Measurements from ENCODE around the gene NACC2. TPM values are rescaled to one million over a fixed set of nuclear protein-coding genes. Genes with fewer than 3 reads are reported as not detected.

Gene NACC2
- total and polyA plus RNA-seq, 2 donors (not counting 3 experiments of a cell fraction or from before 2014, with no cell fraction given), result 15.8 to 27.1 TPM

DNA sequence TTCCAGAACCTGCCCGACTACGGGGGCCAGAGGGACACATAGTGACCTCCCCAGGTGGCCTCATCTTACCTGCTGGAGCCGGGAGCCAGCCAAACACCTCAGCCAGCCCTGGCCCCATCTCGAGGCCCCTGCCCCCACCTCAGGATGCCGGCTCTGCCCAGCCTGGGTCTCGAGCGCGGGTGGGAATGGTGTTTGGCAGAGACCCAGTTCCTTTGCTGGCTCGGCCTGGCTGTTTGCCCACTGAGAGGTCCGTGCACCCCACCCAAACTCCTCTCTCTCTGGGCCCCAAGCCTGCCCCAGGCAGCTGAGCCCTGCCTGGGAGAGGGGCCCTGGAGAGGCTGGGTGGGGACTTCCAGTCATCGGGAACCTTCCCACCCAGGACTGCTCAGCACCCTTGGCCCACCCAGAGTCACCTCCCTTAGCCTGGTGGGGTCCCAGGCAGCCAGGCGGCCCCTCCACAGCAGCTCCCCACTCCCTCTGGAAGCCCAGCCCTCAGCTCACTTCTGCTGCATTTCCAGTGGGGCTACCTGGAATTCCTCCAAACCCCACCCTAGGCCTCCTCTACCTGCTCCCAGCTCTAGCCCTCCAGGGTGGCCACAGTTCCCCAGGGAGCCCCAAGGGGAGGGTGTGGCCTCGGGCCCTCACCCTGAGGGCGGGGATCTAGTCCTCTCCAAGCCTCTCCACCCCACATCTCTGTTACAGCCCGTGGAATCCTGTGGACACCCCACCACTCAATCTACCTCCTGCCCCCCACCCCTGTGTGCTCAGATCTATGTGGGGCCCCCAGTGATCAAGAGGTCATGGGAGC lies 91.5 kb downstream of the NACC2 start:
- no peaks in the 10 kb centered on the region for H3K36me3 ChIP-seq (ENCODE audit: control insufficient read depth in 2 of 2, extremely low read depth in 1 of 2, insufficient read depth in 2 of 2, low read length in 2 of 2)
- no peaks in the 10 kb centered on the region for H3K9me1 ChIP-seq (replicated peaks; ENCODE audit: control insufficient read depth, extremely low read depth, insufficient read depth, low read length)
- CTCF ChIA-PET, result interaction anchor here (1.4 to 1.7 kb wide), 2 partner anchors 11 to 119 kb away, joined by 4 to 6 read pairs; no protein-coding TSS in a partner anchor
- DNase-seq (ENCODE audit: low read depth, low spot score) (no peak), FAIRE-seq (no peak)
- no TSS peak for BruUV-seq (replicated peaks)
- no peak overlapping the region for H3K4me2 ChIP-seq (ENCODE audit: insufficient read depth, low read length)
- H3K27me3 ChIP-seq (ENCODE audit: control insufficient read depth in 2 of 2, insufficient read depth in 2 of 2, low read length in 2 of 2), result no peaks in the 10 kb centered on the region
- no peak overlapping the region for H3K4me3 ChIP-seq (replicated peaks in 1 of 3; ENCODE audit: insufficient read depth in 1 of 3, low read depth in 1 of 3, low read length in 3 of 3)
- no peak for TF ChIP-seq MYC (IDR thresholded peaks at IDR 0.05; ENCODE audit: low read depth, low read length)
- no peak for TF ChIP-seq CTCF (IDR thresholded peaks at IDR 0.05; ENCODE audit: extremely low read depth in 1 of 2, insufficient read depth in 1 of 2, low read depth in 1 of 2, low read length in 2 of 2)
- TF ChIP-seq POLR2AphosphoS5 (IDR thresholded peaks at IDR 0.05; ENCODE audit: insufficient read depth, low read depth, low read length), result no peak
- H2AFZ ChIP-seq (ENCODE audit: low read depth, low read length), result no peak overlapping the region
- peaks cover 13% of the 10 kb centered on the region for H3K4me1 ChIP-seq (ENCODE audit: control insufficient read depth, extremely low read depth, insufficient read depth, low read length)
- no peak overlapping the region for H3K27ac ChIP-seq (ENCODE audit: insufficient read depth, low read depth, low read length)
- dilution Hi-C loops (cut with MboI; ENCODE audit: extremely low pct_ligation_motif_present, low sequenced_read_pairs), result no loop called here
- intact Hi-C loops (cut with micrococcal nuclease), result no loop called here
- H4K20me1 ChIP-seq (replicated peaks; ENCODE audit: control insufficient read depth, extremely low read depth, insufficient read depth, low read length), result no peaks in the 10 kb centered on the region
- no peaks in the 10 kb centered on the region for H3K79me2 ChIP-seq (ENCODE audit: control insufficient read depth, insufficient read depth, low read length)
- H3K9ac ChIP-seq (replicated peaks; ENCODE audit: extremely low read depth, insufficient read depth, low read length), result no peak overlapping the region
- no peaks in the 10 kb centered on the region for H3K9me3 ChIP-seq (replicated peaks; ENCODE audit: control insufficient read depth, insufficient read depth, low read length)
- POLR2A ChIA-PET, result no interaction called here

DNA sequence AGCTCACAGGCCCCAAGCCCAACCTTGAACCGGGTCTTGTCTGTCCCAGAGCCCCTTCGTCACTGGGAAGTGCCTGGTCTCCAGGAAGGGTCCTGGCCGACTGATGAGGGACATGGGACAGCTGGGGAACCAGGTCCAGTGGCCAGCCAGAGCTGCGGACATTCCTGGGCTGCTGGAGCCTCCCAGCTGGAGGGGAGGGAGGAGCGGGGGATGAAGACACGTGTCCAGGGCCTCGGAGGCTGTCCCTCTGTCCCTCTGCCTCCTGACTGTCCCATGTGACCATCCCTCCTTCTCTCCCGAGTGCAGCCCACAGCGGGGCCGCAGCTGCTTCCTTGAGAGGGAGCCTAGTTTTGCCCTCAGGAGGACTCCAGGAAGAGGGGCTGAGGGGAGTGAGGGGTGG lies 92.2 kb downstream of the NACC2 start:
- ChIA-PET POLR2A (no interaction called here), CTCF (interaction anchor here (0.7 to 1.7 kb wide), 3 partner anchors 11 to 119 kb away, joined by 3 to 6 read pairs (median 4); no protein-coding TSS in a partner anchor)
- Histone ChIP-seq H2AFZ (ENCODE audit: low read depth, low read length) (no peak overlapping the region), H3K4me3 (replicated peaks in 1 of 3; ENCODE audit: insufficient read depth in 1 of 3, low read depth in 1 of 3, low read length in 3 of 3) (no peak overlapping the region), H3K27ac (ENCODE audit: insufficient read depth, low read depth, low read length) (no peak overlapping the region), H3K27me3 (ENCODE audit: control insufficient read depth in 2 of 2, insufficient read depth in 2 of 2, low read length in 2 of 2) (no peaks in the 10 kb centered on the region), H3K79me2 (ENCODE audit: control insufficient read depth, insufficient read depth, low read length) (no peaks in the 10 kb centered on the region), H4K20me1 (replicated peaks; ENCODE audit: control insufficient read depth, extremely low read depth, insufficient read depth, low read length) (no peaks in the 10 kb centered on the region), H3K36me3 (ENCODE audit: control insufficient read depth in 2 of 2, extremely low read depth in 1 of 2, insufficient read depth in 2 of 2, low read length in 2 of 2) (no peaks in the 10 kb centered on the region), H3K4me1 (ENCODE audit: control insufficient read depth, extremely low read depth, insufficient read depth, low read length) (peaks cover 6% of the 10 kb centered on the region), H3K4me2 (ENCODE audit: insufficient read depth, low read length) (no peak overlapping the region), H3K9ac (replicated peaks; ENCODE audit: extremely low read depth, insufficient read depth, low read length) (no peak overlapping the region), H3K9me3 (replicated peaks; ENCODE audit: control insufficient read depth, insufficient read depth, low read length) (no peaks in the 10 kb centered on the region), H3K9me1 (replicated peaks; ENCODE audit: control insufficient read depth, extremely low read depth, insufficient read depth, low read length) (no peaks in the 10 kb centered on the region)
- FAIRE-seq (no peak), DNase-seq (ENCODE audit: low read depth, low spot score) (no peak)
- TF ChIP-seq GATA2 (IDR thresholded peaks at IDR 0.05; ENCODE audit: insufficient read depth, insufficient read length, low read depth, low read length) (no peak), JUN (IDR thresholded peaks at IDR 0.05; ENCODE audit: borderline replicate concordance, insufficient read depth, insufficient read length, low read depth) (no peak), MAX (IDR thresholded peaks at IDR 0.05; ENCODE audit: insufficient read depth, insufficient read length) (no peak), EZH2 (IDR thresholded peaks at IDR 0.05; ENCODE audit: borderline replicate concordance, low read depth, low read length, severe bottlenecking) (no peak), CTCF (IDR thresholded peaks at IDR 0.05; ENCODE audit: extremely low read depth in 1 of 2, insufficient read depth in 1 of 2, low read depth in 1 of 2, low read length in 2 of 2) (no peak)
- dilution Hi-C loops (cut with MboI; ENCODE audit: extremely low pct_ligation_motif_present, low sequenced_read_pairs), result no loop called here
- intact Hi-C loops (cut with micrococcal nuclease), result no loop called here
- no TSS peak for BruUV-seq (replicated peaks)
